ENCODE measurements around the gene NDUFS7.

Gene NDUFS7

GRCh38 chr19:1420590-1420989, 36.9 kb downstream of the NDUFS7 start:
- Histone ChIP-seq H3K79me1 (ENCODE audit: low read length) (no peaks in the 10 kb centered on the region), H3K27me3 (ENCODE audit: insufficient read depth, low read length) (no peaks in the 10 kb centered on the region), H2BK5ac (ENCODE audit: low read depth, low read length, poor library complexity) (no peak overlapping the region), H3K36me3 (ENCODE audit: control insufficient read depth in 1 of 2, insufficient read depth in 2 of 2, low read length in 2 of 2) (peaks cover 89 to 91% of the 10 kb centered on the region in 2 experiments), H4K12ac (ENCODE audit: low read depth, low read length) (no peak overlapping the region), H2AK5ac (ENCODE audit: low read length) (no peak overlapping the region), H3K23ac (ENCODE audit: low read length) (no peak overlapping the region), H4K91ac (ENCODE audit: low read depth, low read length) (no peak overlapping the region), H3K27ac (ENCODE audit: low read depth, low read length) (no peak overlapping the region), H2BK120ac (ENCODE audit: insufficient read depth, low read length, poor library complexity) (no peak overlapping the region), H3K14ac (ENCODE audit: low read length) (no peak overlapping the region), H3K4ac (ENCODE audit: low read depth, low read length) (no peak overlapping the region), H4K8ac (ENCODE audit: low read depth, low read length) (no peak overlapping the region), H3K79me2 (ENCODE audit: control insufficient read depth, insufficient read depth, low read length, poor library complexity) (peaks cover 20% of the 10 kb centered on the region), H3K9ac (ENCODE audit: low read length) (no peak overlapping the region), H3K9me3 (ENCODE audit: insufficient read depth, low read depth, low read length) (peaks cover 4% of the 10 kb centered on the region), H3K4me2 (ENCODE audit: low read length) (no peak overlapping the region), H3K4me1 (ENCODE audit: control insufficient read depth in 1 of 2, insufficient read depth in 2 of 2, low read length in 2 of 2) (peaks cover 13 to 16% of the 10 kb centered on the region in 2 experiments), H2AFZ (ENCODE audit: insufficient read depth, low read length, poor library complexity) (no peak overlapping the region), H3K4me3 (ENCODE audit: low read depth, low read length) (no peak overlapping the region), H2BK12ac (ENCODE audit: low read length) (no peak overlapping the region), H3K18ac (ENCODE audit: low read length) (no peak overlapping the region)
- WGBS (ENCODE audit: extremely low coverage, insufficient coverage, insufficient read length) = no CpG with 5 or more reads among the region's 15 CpGs
- no peak for DNase-seq

DNA sequence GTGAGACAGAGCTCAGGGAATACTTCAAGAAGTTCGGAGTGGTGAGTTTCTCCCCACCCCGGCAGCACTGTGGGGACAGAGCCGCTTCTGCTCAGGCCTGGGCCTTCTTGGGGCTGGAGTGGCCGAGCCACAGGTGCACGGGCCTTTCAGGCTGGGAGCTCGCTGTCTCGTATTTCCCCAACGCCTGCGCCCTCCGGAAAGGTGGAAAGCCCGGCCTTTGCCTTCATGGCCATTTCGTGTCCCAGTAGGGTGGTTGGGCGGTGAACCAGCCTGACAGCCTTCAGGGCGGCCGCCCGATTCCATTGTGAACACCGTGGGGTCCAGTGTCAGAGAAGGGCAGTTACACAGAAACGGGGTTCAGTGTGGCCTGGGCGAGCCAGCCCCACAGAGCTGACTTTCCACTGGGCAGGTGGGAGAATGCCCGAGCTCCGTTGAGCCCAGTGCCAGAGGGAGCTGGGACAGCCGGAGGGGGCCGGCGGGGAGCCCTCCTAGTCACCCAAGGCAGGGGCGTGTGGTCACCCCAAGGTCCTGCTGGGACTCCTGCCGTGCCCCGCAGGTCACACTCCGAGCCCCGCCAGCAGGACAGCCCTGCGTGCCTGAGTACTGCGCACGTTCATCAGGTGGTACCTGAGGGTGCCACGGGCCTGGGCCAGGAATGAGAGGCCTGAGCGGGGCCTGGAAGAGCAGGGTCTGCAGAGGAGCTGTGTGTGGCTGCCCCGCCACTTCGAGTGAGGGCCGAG, 37.7 kb downstream of the NDUFS7 start:
- Histone ChIP-seq H3K18ac (ENCODE audit: low read length) (no peak overlapping the region), H3K4me3 (ENCODE audit: low read depth, low read length) (no peak overlapping the region), H2BK12ac (ENCODE audit: low read length) (no peak overlapping the region), H3K4ac (ENCODE audit: low read depth, low read length) (peak overlapping the region; percentile 19), H2BK5ac (ENCODE audit: low read depth, low read length, poor library complexity) (no peak overlapping the region), H3K79me2 (ENCODE audit: control insufficient read depth, insufficient read depth, low read length, poor library complexity) (peaks cover 12% of the 10 kb centered on the region), H3K14ac (ENCODE audit: low read length) (no peak overlapping the region), H3K4me2 (ENCODE audit: low read length) (no peak overlapping the region), H4K12ac (ENCODE audit: low read depth, low read length) (no peak overlapping the region), H2BK120ac (ENCODE audit: insufficient read depth, low read length, poor library complexity) (no peak overlapping the region), H3K27me3 (ENCODE audit: insufficient read depth, low read length) (no peaks in the 10 kb centered on the region), H4K8ac (ENCODE audit: low read depth, low read length) (no peak overlapping the region), H3K9me3 (ENCODE audit: insufficient read depth, low read depth, low read length) (peaks cover 4% of the 10 kb centered on the region), H4K91ac (ENCODE audit: low read depth, low read length) (no peak overlapping the region), H3K36me3 (ENCODE audit: control insufficient read depth in 1 of 2, insufficient read depth in 2 of 2, low read length in 2 of 2) (peaks cover 89 to 92% of the 10 kb centered on the region in 2 experiments), H3K23ac (ENCODE audit: low read length) (no peak overlapping the region), H3K9ac (ENCODE audit: low read length) (no peak overlapping the region), H3K27ac (ENCODE audit: low read depth, low read length) (no peak overlapping the region), H2AFZ (ENCODE audit: insufficient read depth, low read length, poor library complexity) (no peak overlapping the region), H2AK5ac (ENCODE audit: low read length) (no peak overlapping the region), H3K4me1 (ENCODE audit: control insufficient read depth in 1 of 2, insufficient read depth in 2 of 2, low read length in 2 of 2) (peaks cover 10 to 16% of the 10 kb centered on the region in 2 experiments), H3K79me1 (ENCODE audit: low read length) (no peaks in the 10 kb centered on the region)
- no peak for DNase-seq
- no CpG with 5 or more reads among the region's 37 CpGs for WGBS (ENCODE audit: extremely low coverage, insufficient coverage, insufficient read length)

DNA sequence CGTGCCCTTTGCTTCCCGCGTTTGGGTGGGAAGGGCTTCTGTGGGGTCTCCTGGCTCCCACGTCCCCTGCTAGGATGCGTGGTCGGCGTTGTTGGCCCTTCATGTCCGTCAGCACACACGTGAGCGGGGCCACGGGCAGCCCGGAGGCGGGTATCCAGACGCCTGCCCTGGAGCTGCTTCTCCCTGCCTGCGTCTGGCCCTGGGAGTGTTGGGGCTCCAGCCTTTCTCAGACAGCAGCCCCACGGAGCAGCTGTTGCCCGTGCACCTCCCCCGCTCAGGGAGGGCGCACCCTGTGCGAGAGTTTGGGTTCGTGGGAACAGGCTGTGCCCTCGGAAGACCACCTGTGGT, 38.2 kb downstream of the NDUFS7 start:
- no peak overlapping the region for H2BK12ac ChIP-seq (ENCODE audit: low read length)
- no peak overlapping the region for H3K27ac ChIP-seq (ENCODE audit: low read depth, low read length)
- no peak overlapping the region for H2BK5ac ChIP-seq (ENCODE audit: low read depth, low read length, poor library complexity)
- DNase-seq = no peak
- H3K79me2 ChIP-seq (ENCODE audit: control insufficient read depth, insufficient read depth, low read length, poor library complexity) = peaks cover 7% of the 10 kb centered on the region
- no peak overlapping the region for H3K4me3 ChIP-seq (ENCODE audit: low read depth, low read length)
- H3K4me1 ChIP-seq (ENCODE audit: control insufficient read depth in 1 of 2, insufficient read depth in 2 of 2, low read length in 2 of 2) = peaks cover 9 to 14% of the 10 kb centered on the region in 2 experiments
- H3K9me3 ChIP-seq (ENCODE audit: insufficient read depth, low read depth, low read length) = peaks cover 4% of the 10 kb centered on the region
- no peak overlapping the region for H3K4me2 ChIP-seq (ENCODE audit: low read length)
- no peak overlapping the region for H3K9ac ChIP-seq (ENCODE audit: low read length)
- no CpG with 5 or more reads among the region's 22 CpGs for WGBS (ENCODE audit: extremely low coverage, insufficient coverage, insufficient read length)
- no peaks in the 10 kb centered on the region for H3K27me3 ChIP-seq (ENCODE audit: insufficient read depth, low read length)
- H4K91ac ChIP-seq (ENCODE audit: low read depth, low read length) = no peak overlapping the region
- no peak overlapping the region for H4K8ac ChIP-seq (ENCODE audit: low read depth, low read length)
- no peak overlapping the region for H3K18ac ChIP-seq (ENCODE audit: low read length)
- H2BK120ac ChIP-seq (ENCODE audit: insufficient read depth, low read length, poor library complexity) = no peak overlapping the region
- no peak overlapping the region for H4K12ac ChIP-seq (ENCODE audit: low read depth, low read length)
- no peak overlapping the region for H3K14ac ChIP-seq (ENCODE audit: low read length)
- no peak overlapping the region for H3K23ac ChIP-seq (ENCODE audit: low read length)
- H3K36me3 ChIP-seq (ENCODE audit: control insufficient read depth in 1 of 2, insufficient read depth in 2 of 2, low read length in 2 of 2) = peaks cover 87 to 90% of the 10 kb centered on the region in 2 experiments
- H2AFZ ChIP-seq (ENCODE audit: insufficient read depth, low read length, poor library complexity) = no peak overlapping the region
- H3K79me1 ChIP-seq (ENCODE audit: low read length) = no peaks in the 10 kb centered on the region
- H2AK5ac ChIP-seq (ENCODE audit: low read length) = no peak overlapping the region
- no peak overlapping the region for H3K4ac ChIP-seq (ENCODE audit: low read depth, low read length)

DNA sequence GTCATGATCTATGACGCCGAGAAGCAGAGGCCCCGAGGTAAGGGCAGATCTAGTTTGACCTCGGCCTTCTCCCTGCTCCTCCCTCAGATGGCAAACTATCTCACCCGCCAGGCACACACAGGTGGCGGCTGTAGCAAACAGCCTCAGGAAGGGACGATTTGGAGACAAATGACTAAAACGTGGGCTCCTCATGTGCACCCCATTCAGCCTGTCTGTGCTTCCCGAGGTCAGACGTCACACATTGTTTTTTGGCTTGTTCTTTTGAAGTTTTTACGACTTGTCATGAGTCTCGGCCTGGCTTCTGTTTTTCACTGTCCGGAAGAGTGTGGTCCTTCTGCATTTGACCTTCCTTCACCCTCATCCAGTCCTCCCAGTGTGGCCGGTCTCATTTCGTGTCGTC, 38.7 kb downstream of the NDUFS7 start:
- H3K9ac ChIP-seq (ENCODE audit: low read length) = no peak overlapping the region
- H4K8ac ChIP-seq (ENCODE audit: low read depth, low read length) = no peak overlapping the region
- H3K79me2 ChIP-seq (ENCODE audit: control insufficient read depth, insufficient read depth, low read length, poor library complexity) = peaks cover 3% of the 10 kb centered on the region
- peaks cover 9 to 14% of the 10 kb centered on the region in 2 experiments for H3K4me1 ChIP-seq (ENCODE audit: control insufficient read depth in 1 of 2, insufficient read depth in 2 of 2, low read length in 2 of 2)
- no peaks in the 10 kb centered on the region for H3K79me1 ChIP-seq (ENCODE audit: low read length)
- no peak overlapping the region for H2AK5ac ChIP-seq (ENCODE audit: low read length)
- H2BK5ac ChIP-seq (ENCODE audit: low read depth, low read length, poor library complexity) = no peak overlapping the region
- no peak overlapping the region for H2BK12ac ChIP-seq (ENCODE audit: low read length)
- no peak overlapping the region for H3K18ac ChIP-seq (ENCODE audit: low read length)
- H3K23ac ChIP-seq (ENCODE audit: low read length) = no peak overlapping the region
- DNase-seq = no peak
- no peak overlapping the region for H4K12ac ChIP-seq (ENCODE audit: low read depth, low read length)
- peaks cover 87 to 90% of the 10 kb centered on the region in 2 experiments for H3K36me3 ChIP-seq (ENCODE audit: control insufficient read depth in 1 of 2, insufficient read depth in 2 of 2, low read length in 2 of 2)
- no peak overlapping the region for H3K14ac ChIP-seq (ENCODE audit: low read length)
- WGBS (ENCODE audit: extremely low coverage, insufficient coverage, insufficient read length) = no CpG with 5 or more reads among the region's 16 CpGs
- no peaks in the 10 kb centered on the region for H3K27me3 ChIP-seq (ENCODE audit: insufficient read depth, low read length)
- H2AFZ ChIP-seq (ENCODE audit: insufficient read depth, low read length, poor library complexity) = no peak overlapping the region
- H3K27ac ChIP-seq (ENCODE audit: low read depth, low read length) = no peak overlapping the region
- H2BK120ac ChIP-seq (ENCODE audit: insufficient read depth, low read length, poor library complexity) = no peak overlapping the region
- H4K91ac ChIP-seq (ENCODE audit: low read depth, low read length) = no peak overlapping the region
- H3K4me2 ChIP-seq (ENCODE audit: low read length) = no peak overlapping the region
- H3K4ac ChIP-seq (ENCODE audit: low read depth, low read length) = no peak overlapping the region
- no peak overlapping the region for H3K4me3 ChIP-seq (ENCODE audit: low read depth, low read length)
- peaks cover 2% of the 10 kb centered on the region for H3K9me3 ChIP-seq (ENCODE audit: insufficient read depth, low read depth, low read length)
